Neural progenitor cell (in vitro differentiated cells): ENCODE data around the gene SMIM21. TPM values are rescaled to one million over a fixed set of nuclear protein-coding genes. Genes with fewer than 3 reads are reported as not detected.

Source experiments
- DNase-seq: peaks from one replicate; pipeline ENCODE4 v3.0.0-alpha.2; 2016; ENCODE audit warnings: low spot score
- H2AFZ ChIP-seq: fragments of 200-600 bp; sonication (generic); replicated peaks from 2 replicates; pipeline ENCODE4 v1.6.1; 2016; ENCODE audit warnings: antibody characterized with exemption
- H3F3A ChIP-seq: fragments of 200-600 bp; sonication (generic); 2 replicates; pipeline ENCODE4 v1.6.1; 2016; ENCODE audit warnings: antibody characterized with exemption, low read depth
- H3K27ac ChIP-seq: fragments of 200-600 bp; sonication (generic); 2 replicates; pipeline ENCODE4 v1.5.1; 2016; ENCODE audit warnings: mild to moderate bottlenecking
- H3K27me3 ChIP-seq: fragments of 200-600 bp; sonication (generic); 2 replicates; pipeline ENCODE4 v1.6.1; 2016; ENCODE audit warnings: mild to moderate bottlenecking, moderate library complexity
- H3K36me3 ChIP-seq: fragments of 200-600 bp; sonication (generic); 2 replicates; pipeline ENCODE4 v1.5.1; 2016
- H3K4me1 ChIP-seq: fragments of 200-600 bp; sonication (generic); 2 replicates; pipeline ENCODE4 v1.6.1; 2016; ENCODE audit warnings: mixed run types
- H3K4me2 ChIP-seq: fragments of 200-600 bp; sonication (generic); 2 replicates; pipeline ENCODE4 v1.6.1; 2016
- H3K4me3 ChIP-seq: fragments of 200-600 bp; sonication (generic); 2 replicates; pipeline ENCODE4 v1.5.1; 2016
- H3K79me2 ChIP-seq: fragments of 200-600 bp; sonication (generic); 2 replicates; pipeline ENCODE4 v1.6.1; 2016; ENCODE audit warnings: low read depth
- H3K9ac ChIP-seq: fragments of 200-600 bp; sonication (generic); 2 replicates; pipeline ENCODE4 v1.6.1; 2016
- H3K9me3 ChIP-seq: fragments of 200-600 bp; sonication (generic); 2 replicates; pipeline ENCODE4 v1.5.1; 2016; ENCODE audit warnings: low read depth
- H4K20me1 ChIP-seq: fragments of 200-600 bp; sonication (generic); 2 replicates; pipeline ENCODE4 v1.6.1; 2016; ENCODE audit warnings: low read depth
- H3K27ac Mint-ChIP-seq: 3 replicates; pipeline ENCODE4 v1.8.0; 2021; ENCODE audit warnings: mixed read lengths
- H3K27me3 Mint-ChIP-seq: 2 replicates; pipeline ENCODE4 v1.8.0; 2022; ENCODE audit warnings: low read depth, mild to moderate bottlenecking, inconsistent platforms, moderate library complexity, mixed read lengths; ENCODE audit not compliant: insufficient read depth
- H3K36me3 Mint-ChIP-seq: 3 replicates; pipeline ENCODE4 v1.8.0; 2021; ENCODE audit warnings: mixed read lengths
- H3K4me1 Mint-ChIP-seq: 3 replicates; pipeline ENCODE4 v1.8.0; 2021; ENCODE audit warnings: mixed read lengths
- H3K4me3 Mint-ChIP-seq: 3 replicates; pipeline ENCODE4 v1.8.0; 2021; ENCODE audit warnings: mild to moderate bottlenecking, moderate library complexity, mixed read lengths
- H3K9me3 Mint-ChIP-seq: 3 replicates; pipeline ENCODE4 v1.8.0; 2020; ENCODE audit warnings: mixed read lengths
- EZH2 ChIP-seq: fragments of 200-600 bp; sonication (generic); IDR thresholded peaks from 2 replicates; pipeline ENCODE4 v1.6.1; 2017; ENCODE audit warnings: antibody characterized with exemption, mild to moderate bottlenecking, moderate library complexity
- EZH2phosphoT487 ChIP-seq: fragments of 200-600 bp; sonication (generic); IDR thresholded peaks from 2 replicates; pipeline ENCODE4 v1.6.1; 2017; ENCODE audit warnings: antibody characterized with exemption
- total RNA-seq: library from RNA; depleted of rRNA; stranded (reverse); fragments of >200 nt; gene quantifications from 2 replicates; pipeline ENCODE4 v1.2.3, GENCODE V29; 2015; ENCODE audit warnings: low replicate concordance
- TF ChIP-seq, protein P1 (sequence below): fragments of 200-600 bp; sonication (generic); IDR thresholded peaks from 2 replicates; pipeline ENCODE4 v1.5.1; 2017; ENCODE audit warnings: antibody characterized with exemption, mild to moderate bottlenecking

Gene SMIM21
- total RNA-seq = not detected in 2 replicates

DNA sequence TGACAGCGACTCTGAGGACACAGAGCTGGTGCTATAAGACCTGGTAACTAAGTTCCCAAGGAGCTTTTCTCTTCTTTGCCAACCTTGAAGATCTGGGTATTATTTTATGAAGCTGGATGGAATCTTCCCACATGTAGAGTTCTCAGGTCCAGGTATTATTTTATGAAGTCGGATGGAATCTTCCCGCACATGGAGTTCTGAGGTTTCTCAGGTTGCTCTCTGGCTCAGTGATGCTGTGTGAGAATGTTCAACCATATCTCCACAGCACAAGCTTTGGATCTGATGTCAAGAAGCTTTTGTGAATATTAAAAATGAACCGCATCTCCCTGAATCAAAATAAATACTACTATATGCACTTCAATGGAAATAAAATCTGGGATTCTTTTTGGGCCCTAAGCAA, at the start of gene SMIM21:
TSS of gene SMIM21 (minus strand) at position 101 of the 400 bp plus-strand sequence. CDS start 140 bp downstream, outside the sequence.
- H3K4me1 Mint-ChIP-seq = peaks cover 6% of the 10 kb centered on the region
- H3K36me3 Mint-ChIP-seq = no peaks in the 10 kb centered on the region
- peaks cover 4% of the 10 kb centered on the region for H3K9me3 Mint-ChIP-seq
- no peaks in the 10 kb centered on the region for H3K36me3 ChIP-seq
- H3F3A ChIP-seq = no peaks in the 10 kb centered on the region
- no peaks in the 10 kb centered on the region for H3K27me3 ChIP-seq
- no peak within 1 kb of the TSS for H3K4me3 ChIP-seq
- H3K4me3 Mint-ChIP-seq = no peak within 1 kb of the TSS
- TF ChIP-seq, protein P1, sequence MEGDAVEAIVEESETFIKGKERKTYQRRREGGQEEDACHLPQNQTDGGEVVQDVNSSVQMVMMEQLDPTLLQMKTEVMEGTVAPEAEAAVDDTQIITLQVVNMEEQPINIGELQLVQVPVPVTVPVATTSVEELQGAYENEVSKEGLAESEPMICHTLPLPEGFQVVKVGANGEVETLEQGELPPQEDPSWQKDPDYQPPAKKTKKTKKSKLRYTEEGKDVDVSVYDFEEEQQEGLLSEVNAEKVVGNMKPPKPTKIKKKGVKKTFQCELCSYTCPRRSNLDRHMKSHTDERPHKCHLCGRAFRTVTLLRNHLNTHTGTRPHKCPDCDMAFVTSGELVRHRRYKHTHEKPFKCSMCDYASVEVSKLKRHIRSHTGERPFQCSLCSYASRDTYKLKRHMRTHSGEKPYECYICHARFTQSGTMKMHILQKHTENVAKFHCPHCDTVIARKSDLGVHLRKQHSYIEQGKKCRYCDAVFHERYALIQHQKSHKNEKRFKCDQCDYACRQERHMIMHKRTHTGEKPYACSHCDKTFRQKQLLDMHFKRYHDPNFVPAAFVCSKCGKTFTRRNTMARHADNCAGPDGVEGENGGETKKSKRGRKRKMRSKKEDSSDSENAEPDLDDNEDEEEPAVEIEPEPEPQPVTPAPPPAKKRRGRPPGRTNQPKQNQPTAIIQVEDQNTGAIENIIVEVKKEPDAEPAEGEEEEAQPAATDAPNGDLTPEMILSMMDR = no peak
- TF ChIP-seq EZH2 = no peak
- no peak for TF ChIP-seq EZH2phosphoT487
- H3K27ac ChIP-seq = no peak within 1 kb of the TSS
- H3K79me2 ChIP-seq = no peaks in the 10 kb centered on the region
- H3K9me3 ChIP-seq = no peaks in the 10 kb centered on the region
- no peak for DNase-seq
- H3K4me1 ChIP-seq = peaks cover 4% of the 10 kb centered on the region
- H4K20me1 ChIP-seq = no peaks in the 10 kb centered on the region
- no peak within 1 kb of the TSS for H3K27ac Mint-ChIP-seq
- no peak within 1 kb of the TSS for H3K9ac ChIP-seq
- H3K4me2 ChIP-seq = no peak within 1 kb of the TSS
- peaks cover 8% of the 10 kb centered on the region for H3K27me3 Mint-ChIP-seq
- no peak within 1 kb of the TSS for H2AFZ ChIP-seq

DNA sequence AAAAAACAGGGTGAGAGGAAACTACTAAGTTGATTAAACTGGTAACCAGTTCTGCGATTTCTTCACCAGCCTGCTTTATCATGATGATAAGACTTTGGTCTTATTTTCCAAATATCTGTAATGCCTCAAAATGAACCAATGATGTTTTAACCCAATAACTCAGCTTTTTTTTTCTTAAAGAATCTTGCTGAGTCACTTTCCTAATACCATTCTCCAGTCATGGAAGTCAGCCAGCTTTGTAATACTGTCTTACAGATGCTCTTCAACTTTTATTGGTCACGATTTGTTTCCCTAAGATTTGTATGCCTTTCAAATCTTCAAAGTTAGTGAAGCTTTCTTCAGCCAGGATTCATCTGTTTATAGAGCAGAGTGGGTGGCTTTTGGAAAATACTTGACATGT, 47.7 kb upstream of the SMIM21 start:
- Mint-ChIP-seq H3K4me1 (peaks cover 3% of the 10 kb centered on the region), H3K27me3 (peaks cover 3% of the 10 kb centered on the region), H3K36me3 (no peaks in the 10 kb centered on the region), H3K27ac (no peak overlapping the region), H3K4me3 (no peak overlapping the region), H3K9me3 (peaks cover under 1% of the 10 kb centered on the region)
- Histone ChIP-seq H3K27ac (no peak overlapping the region), H3K36me3 (no peaks in the 10 kb centered on the region), H3K4me3 (no peak overlapping the region), H3K4me2 (no peak overlapping the region), H2AFZ (no peak overlapping the region), H3K9ac (no peak overlapping the region), H4K20me1 (no peaks in the 10 kb centered on the region), H3F3A (no peaks in the 10 kb centered on the region), H3K79me2 (no peaks in the 10 kb centered on the region), H3K9me3 (no peaks in the 10 kb centered on the region), H3K27me3 (no peaks in the 10 kb centered on the region), H3K4me1 (no peaks in the 10 kb centered on the region)
- TF ChIP-seq EZH2 (no peak), EZH2phosphoT487 (no peak)
- TF ChIP-seq, protein P1 = no peak
- no peak for DNase-seq

DNA sequence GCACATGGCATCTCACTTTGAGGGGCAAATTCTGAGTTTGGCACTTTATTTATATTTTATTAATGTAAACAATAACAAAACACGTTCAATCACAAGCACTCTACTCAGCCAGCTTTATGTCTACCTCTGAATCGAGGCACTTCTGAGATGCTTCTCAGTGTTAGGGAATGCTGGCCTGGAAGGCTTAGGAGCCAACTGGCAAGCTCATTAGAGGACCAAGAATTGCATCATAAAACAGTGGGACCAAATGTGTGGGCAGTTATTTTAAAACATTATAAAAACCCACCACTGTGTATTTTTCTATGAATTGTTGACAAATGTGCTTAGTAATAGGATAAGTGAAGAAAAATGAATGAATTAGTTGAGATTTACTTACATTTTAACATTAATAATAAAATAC, 46.8 kb upstream of the SMIM21 start:
- Mint-ChIP-seq H3K4me3 (no peak overlapping the region), H3K27ac (no peak overlapping the region), H3K27me3 (peaks cover 2% of the 10 kb centered on the region), H3K9me3 (no peaks in the 10 kb centered on the region), H3K4me1 (peaks cover 3% of the 10 kb centered on the region), H3K36me3 (no peaks in the 10 kb centered on the region)
- Histone ChIP-seq H3K79me2 (no peaks in the 10 kb centered on the region), H3K9me3 (no peaks in the 10 kb centered on the region), H3K9ac (no peak overlapping the region), H3K27ac (no peak overlapping the region), H2AFZ (no peak overlapping the region), H3K36me3 (no peaks in the 10 kb centered on the region), H3K27me3 (no peaks in the 10 kb centered on the region), H4K20me1 (no peaks in the 10 kb centered on the region), H3K4me1 (no peaks in the 10 kb centered on the region), H3K4me3 (no peak overlapping the region), H3F3A (no peaks in the 10 kb centered on the region), H3K4me2 (no peak overlapping the region)
- TF ChIP-seq, protein P1 = no peak
- TF ChIP-seq EZH2 = no peak
- no peak for TF ChIP-seq EZH2phosphoT487
- DNase-seq = no peak
